Upper lobe of right lung (tissue), 1 donor: ENCODE data around the gene CD4. TPM values are rescaled to one million over a fixed set of nuclear protein-coding genes. Genes with fewer than 3 reads are reported as not detected.
A peak's percentile ranks its signal among the peaks of the same experiment; 100 is the strongest.

Experiments used
- ATAC-seq: fragments of 200-7000 bp; cut with Tn5 transposase; one replicate; pipeline ENCODE4 v1.9.1; 2020; ENCODE audit warnings: mild to moderate bottlenecking, moderate library complexity
- DNase-seq: peaks from one replicate; pipeline ENCODE4 v3.0.0-alpha.2; 2020
- H3K27ac ChIP-seq: fragments of 200-600 bp; one replicate; pipeline ENCODE4 v1.8.0; 2022
- H3K27me3 ChIP-seq: fragments of 200-600 bp; one replicate; pipeline ENCODE4 v1.8.0; 2022; ENCODE audit warnings: mild to moderate bottlenecking
- H3K36me3 ChIP-seq: fragments of 200-600 bp; one replicate; pipeline ENCODE4 v1.8.0; 2022
- H3K4me1 ChIP-seq: fragments of 200-600 bp; one replicate; pipeline ENCODE4 v1.8.0; 2022
- H3K4me3 ChIP-seq: fragments of 200-600 bp; one replicate; pipeline ENCODE4 v1.8.0; 2022; ENCODE audit warnings: mild to moderate bottlenecking
- H3K9me3 ChIP-seq: fragments of 200-600 bp; one replicate; pipeline ENCODE4 v1.8.0; 2022
- intact Hi-C: fragments of 100-400 bp; cut with DNase I; formaldehyde crosslinking; loops from one replicate; pipeline ENCODE4 v1.11.0; 2022
- total RNA-seq: library from RNA; stranded (reverse); fragmentation: NEBNext Ultra II Directional; extraction: Animal tissue kit (Norgen Biotek cat#: 25700); gene quantifications from one replicate; pipeline ENCODE4 v1.2.1, GENCODE V29; 2021
- TF ChIP-seq, protein P1 (sequence below): fragments of 200-600 bp; IDR thresholded peaks from one replicate; pipeline ENCODE4 v1.8.0; 2022; ENCODE audit warnings: antibody characterized with exemption
- donor health status: DM: no; HTN: yes; CAD: no; lungs with severe emphysema.

CD4 gene
- total RNA-seq, 1 donor from 2014 or later = 67.6 TPM

GRCh38 chr12:6763380-6763779 is 25.9 kb upstream of the CD4 start:
- intact Hi-C loops = no loop called here
- ATAC-seq = no peak

DNA sequence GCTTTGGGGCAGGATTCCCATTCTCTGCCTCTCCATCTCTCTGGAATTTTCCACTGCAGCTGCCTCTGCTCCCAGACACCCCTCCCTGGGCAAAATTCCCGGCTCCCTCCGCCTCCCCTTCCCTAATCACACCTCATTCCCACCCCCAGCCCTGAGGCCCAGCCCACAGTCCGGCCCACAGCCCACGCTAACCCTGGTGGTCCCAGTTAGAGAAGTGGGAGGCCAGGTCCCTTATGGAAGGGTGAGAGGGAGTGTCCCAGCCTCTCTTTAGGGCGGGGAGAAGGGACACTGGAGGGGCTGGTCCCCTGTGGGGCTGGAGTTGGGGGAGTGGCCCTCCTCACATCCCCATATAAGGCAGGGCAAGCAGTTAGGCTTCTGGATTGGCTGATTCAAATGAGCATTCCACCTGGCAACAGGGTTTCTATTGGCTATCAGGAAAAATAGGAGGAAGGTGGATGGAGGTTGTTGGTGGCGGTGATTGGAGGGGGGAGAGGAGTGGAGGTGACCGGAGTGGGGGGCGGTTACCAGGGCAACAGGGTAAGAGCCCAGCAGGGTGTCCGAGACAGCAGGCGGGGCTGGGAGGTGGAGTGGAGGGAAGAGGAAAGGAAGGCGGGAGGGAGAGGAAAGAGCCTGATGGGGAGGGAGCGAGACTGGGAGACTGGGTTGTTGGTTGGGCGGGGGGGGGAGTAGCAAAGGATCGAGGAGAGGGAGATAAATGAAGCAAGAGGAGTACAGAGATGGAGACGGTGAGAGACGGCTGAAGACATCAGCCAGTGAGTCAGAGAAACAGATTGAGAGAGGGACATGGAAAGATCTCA is 25.1 kb upstream of the CD4 start:
- H3K4me1 ChIP-seq = peaks cover 33% of the 10 kb centered on the region

More at GRCh38 chr12:6763380-6763779, 25.9 kb upstream of the CD4 start:
- Histone ChIP-seq H3K27ac (peak overlapping the region; percentile 79), H3K9me3 (no peaks in the 10 kb centered on the region), H3K4me3 (peak overlapping the region; percentile 75), H3K36me3 (no peaks in the 10 kb centered on the region), H3K4me1 (peaks cover 27% of the 10 kb centered on the region), H3K27me3 (no peaks in the 10 kb centered on the region)
- TF ChIP-seq, protein P1, sequence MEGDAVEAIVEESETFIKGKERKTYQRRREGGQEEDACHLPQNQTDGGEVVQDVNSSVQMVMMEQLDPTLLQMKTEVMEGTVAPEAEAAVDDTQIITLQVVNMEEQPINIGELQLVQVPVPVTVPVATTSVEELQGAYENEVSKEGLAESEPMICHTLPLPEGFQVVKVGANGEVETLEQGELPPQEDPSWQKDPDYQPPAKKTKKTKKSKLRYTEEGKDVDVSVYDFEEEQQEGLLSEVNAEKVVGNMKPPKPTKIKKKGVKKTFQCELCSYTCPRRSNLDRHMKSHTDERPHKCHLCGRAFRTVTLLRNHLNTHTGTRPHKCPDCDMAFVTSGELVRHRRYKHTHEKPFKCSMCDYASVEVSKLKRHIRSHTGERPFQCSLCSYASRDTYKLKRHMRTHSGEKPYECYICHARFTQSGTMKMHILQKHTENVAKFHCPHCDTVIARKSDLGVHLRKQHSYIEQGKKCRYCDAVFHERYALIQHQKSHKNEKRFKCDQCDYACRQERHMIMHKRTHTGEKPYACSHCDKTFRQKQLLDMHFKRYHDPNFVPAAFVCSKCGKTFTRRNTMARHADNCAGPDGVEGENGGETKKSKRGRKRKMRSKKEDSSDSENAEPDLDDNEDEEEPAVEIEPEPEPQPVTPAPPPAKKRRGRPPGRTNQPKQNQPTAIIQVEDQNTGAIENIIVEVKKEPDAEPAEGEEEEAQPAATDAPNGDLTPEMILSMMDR = no peak
- no peak for DNase-seq

DNA sequence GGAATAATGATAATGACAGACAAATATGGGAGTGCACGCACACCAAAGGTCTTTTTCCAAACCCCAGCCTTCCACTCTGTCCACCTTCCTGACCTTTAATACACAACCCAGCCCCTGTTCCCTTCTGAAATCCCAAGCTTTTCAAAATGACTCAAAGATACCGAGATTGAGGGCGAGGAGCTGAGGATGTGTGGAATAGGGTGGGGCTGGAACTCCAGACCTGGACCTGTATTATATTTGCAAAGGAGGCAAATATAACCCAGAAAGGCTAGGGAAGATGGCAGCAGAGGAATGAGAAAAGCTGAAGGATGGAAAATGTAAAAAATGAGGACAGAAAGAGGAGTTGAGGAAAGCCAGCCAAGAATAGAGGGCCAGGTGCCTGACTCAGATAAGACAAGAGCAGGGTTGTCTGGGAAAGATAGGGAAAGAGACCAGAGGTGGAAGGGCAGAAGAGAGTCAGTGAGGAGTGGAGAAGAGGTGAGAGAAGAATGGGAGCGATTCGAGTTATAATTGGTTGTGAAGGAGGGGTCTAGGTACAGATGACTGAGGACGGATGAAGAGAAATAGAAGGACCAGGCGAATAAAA is 24.2 kb upstream of the CD4 start:
- H3K27ac ChIP-seq = peak overlapping the region; percentile 80
- peaks cover 4% of the 10 kb centered on the region for H3K36me3 ChIP-seq
- H3K27me3 ChIP-seq = no peaks in the 10 kb centered on the region
- TF ChIP-seq, protein P1 = no peak
- H3K4me1 ChIP-seq = peaks cover 33% of the 10 kb centered on the region
- DNase-seq = no peak
- H3K9me3 ChIP-seq = no peaks in the 10 kb centered on the region
- ATAC-seq = no peak
- peak overlapping the region; percentile 75 for H3K4me3 ChIP-seq
- intact Hi-C loops = no loop called here

More for the DNA sequence above, 25.1 kb upstream of the CD4 start:
- no peaks in the 10 kb centered on the region for H3K27me3 ChIP-seq
- TF ChIP-seq, protein P1 = no peak
- ATAC-seq = peak; percentile 87
- H3K27ac ChIP-seq = peak overlapping the region; percentile 80
- H3K9me3 ChIP-seq = no peaks in the 10 kb centered on the region
- no peaks in the 10 kb centered on the region for H3K36me3 ChIP-seq
- H3K4me3 ChIP-seq = peak overlapping the region; percentile 75
- DNase-seq = peak; percentile 95
- intact Hi-C loops = no loop called here

GRCh38 chr12:6765634-6766581 is 23.4 kb upstream of the CD4 start, which contains the start of gene PTMS:
TSS of gene PTMS (plus strand) at chr12:6766363. CDS start at chr12:6766706, 343 bp downstream.
- Histone ChIP-seq H3K4me1 (peaks cover 38% of the 10 kb centered on the region), H3K27ac (peak within 1 kb of the TSS; percentile 80), H3K27me3 (no peaks in the 10 kb centered on the region), H3K4me3 (peak within 1 kb of the TSS; percentile 75), H3K9me3 (no peaks in the 10 kb centered on the region), H3K36me3 (peaks cover 6% of the 10 kb centered on the region)
- ATAC-seq = peak; percentile 54
- intact Hi-C loops = no loop called here
- peak; percentile 90 for DNase-seq
- TF ChIP-seq, protein P1 = no peak

GRCh38 chr12:6766651-6767349 is 22.5 kb upstream of the CD4 start:
- Histone ChIP-seq H3K27ac (peak overlapping the region; percentile 80), H3K4me3 (peak overlapping the region; percentile 75), H3K9me3 (no peaks in the 10 kb centered on the region), H3K4me1 (peaks cover 47% of the 10 kb centered on the region), H3K27me3 (no peaks in the 10 kb centered on the region), H3K36me3 (peaks cover 14% of the 10 kb centered on the region)
- TF ChIP-seq, protein P1 = peak; percentile 56
- DNase-seq (peak; percentile 93), ATAC-seq (peak; percentile 81)
- intact Hi-C loops = no loop called here
